NCI-H748 (cell line): ENCODE data around the gene GAREM2.
A peak's percentile ranks its signal among the peaks of the same experiment; 100 is the strongest.
"Not testable (repeated sequence)": the region's sequence is repeated elsewhere in the genome, so short reads cannot be mapped to it uniquely, and the experiment has no call there.

Source experiments
- DNase-seq: peaks from one replicate; lab custom pipeline; 2025; ENCODE audit not compliant: unreplicated experiment; lab: John Stamatoyannopoulos, UW

Gene GAREM2

GRCh38 chr2:26172871-26173775 lies at the start of gene GAREM2:
Gene GAREM2, plus strand, starts transcription at chr2:26173088. Its CDS starts 133 bp downstream, at chr2:26173221.
- peak; percentile 41 for DNase-seq

- no peak for DNase-seq
Observed at GRCh38 chr2:26123426-26123825, 49.5 kb upstream of the GAREM2 start.

DNA sequence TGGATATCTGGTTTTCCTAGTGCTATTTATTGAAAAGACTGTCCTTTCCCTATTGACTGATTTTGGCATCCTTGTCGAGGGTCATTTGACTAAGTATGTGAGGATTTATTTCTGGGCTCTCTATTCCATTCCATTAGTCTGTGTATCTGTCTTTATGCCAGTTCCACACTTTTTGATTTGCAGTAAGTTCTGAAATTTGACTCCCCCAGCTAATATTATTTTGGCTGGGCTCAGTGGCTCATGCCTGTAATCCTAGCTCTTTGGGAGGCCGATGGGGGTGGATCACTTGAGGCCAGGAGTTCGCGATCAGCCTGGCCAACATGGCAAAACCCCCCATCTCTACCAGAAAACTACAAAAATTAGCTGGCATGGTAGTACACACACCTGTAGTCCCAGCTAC lies 46.8 kb upstream of the GAREM2 start:
- no peak for DNase-seq

DNA sequence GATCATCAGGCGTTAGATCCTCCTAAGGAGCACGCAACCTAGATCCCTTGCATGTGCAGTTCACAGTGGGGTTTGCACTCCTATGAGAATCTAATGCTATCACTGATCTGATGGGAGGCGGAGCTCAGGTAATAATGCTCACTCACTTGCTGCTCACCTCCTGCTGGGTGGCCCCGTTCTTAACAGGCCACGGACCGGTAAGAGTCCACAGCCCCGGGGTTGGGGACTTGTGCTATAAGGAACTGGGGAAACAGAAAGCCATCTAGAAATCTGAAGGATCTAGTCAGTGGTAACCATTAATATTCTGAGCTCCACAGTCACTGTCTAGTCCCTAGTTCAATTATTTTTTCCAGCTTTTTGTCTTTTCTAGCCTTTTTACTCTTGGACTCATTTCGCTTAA lies 44.7 kb upstream of the GAREM2 start:
- DNase-seq = no peak

GRCh38 chr2:26130763-26131162 lies 42.1 kb upstream of the GAREM2 start:
- DNase-seq = no peak

- DNase-seq = no peak
Observed at GRCh38 chr2:26136451-26136850, 36.4 kb upstream of the GAREM2 start.

- DNase-seq = no peak
Observed at GRCh38 chr2:26139269-26140183, 33.4 kb upstream of the GAREM2 start.

- DNase-seq = no peak
Observed at GRCh38 chr2:26141145-26141769, 31.6 kb upstream of the GAREM2 start.

- no peak for DNase-seq
Observed at GRCh38 chr2:26144031-26144430, 28.9 kb upstream of the GAREM2 start.

DNA sequence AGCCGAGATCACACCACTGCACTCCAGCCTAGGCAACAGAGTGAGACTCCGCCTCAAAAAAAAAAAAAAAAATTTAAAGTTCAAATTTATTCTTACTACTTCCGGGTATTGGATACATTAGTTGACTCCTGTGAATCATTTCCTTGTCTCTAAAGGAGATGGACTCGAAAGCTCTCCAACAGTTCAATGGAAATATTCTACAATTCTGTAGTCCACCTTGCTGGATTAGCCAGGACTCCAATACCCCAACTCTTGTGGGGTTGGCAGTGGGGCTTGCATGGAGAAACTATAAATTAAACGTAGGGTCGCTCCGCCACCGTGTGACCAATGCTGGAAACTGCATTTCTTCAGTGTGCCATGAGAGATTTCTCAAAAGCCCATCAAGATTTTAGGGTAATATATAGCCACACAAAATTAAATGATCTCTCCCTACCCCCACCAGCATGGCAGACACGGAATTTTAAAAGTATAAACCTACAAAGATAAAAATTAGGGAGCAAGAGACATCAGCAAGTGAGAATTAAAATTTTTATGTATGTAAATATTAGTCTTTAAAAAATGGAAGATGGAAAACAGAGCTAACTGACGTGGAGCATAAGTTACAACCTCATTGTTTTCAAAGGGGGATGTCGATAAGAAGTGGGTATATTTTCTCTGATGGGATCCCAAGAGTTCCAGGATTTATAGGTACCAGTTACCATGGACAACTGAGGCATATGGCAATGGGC lies 27.8 kb upstream of the GAREM2 start:
- DNase-seq = peak; percentile 64

- DNase-seq = no peak
Observed at GRCh38 chr2:26148501-26148900, 24.4 kb upstream of the GAREM2 start.

DNA sequence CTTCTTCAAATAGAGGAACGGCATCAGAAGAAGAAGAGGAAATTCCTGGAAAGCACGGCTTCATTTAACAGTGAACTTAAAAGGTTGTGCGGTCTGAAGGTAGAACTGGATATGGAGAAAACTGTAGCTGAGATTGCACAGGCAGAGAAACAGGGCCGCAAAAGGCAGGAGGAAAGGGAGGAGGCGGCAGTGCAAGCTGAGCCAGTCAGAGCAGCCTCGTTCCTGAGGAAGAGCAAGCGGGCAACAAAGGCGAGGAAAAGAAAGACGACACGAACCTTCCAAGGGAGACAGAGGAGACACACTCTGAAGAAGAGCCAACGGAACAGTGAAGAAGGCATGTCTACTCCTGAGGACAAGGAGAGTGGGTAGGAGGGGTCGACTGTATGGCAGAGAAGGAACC lies 22.6 kb upstream of the GAREM2 start:
- DNase-seq = no peak

DNA sequence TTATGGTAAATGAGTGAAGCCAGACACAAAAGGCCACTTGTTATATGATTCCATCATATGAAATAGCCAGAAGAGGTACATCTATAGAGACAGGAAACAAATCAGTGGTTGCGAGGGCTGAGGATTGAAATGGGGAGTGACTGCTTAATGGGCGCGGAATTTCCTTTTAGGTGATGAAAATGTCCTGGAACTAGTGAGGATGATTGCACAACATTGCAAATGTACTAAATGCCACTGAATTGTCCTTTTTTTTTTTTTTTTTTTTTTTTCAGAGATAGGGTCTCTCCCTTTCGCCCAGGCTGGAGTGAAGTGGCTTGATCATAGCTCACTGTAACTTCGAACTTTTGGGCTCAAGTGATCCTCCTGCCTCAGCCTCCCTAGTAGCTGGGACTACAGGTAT lies 15.3 kb upstream of the GAREM2 start:
- no peak for DNase-seq

DNA sequence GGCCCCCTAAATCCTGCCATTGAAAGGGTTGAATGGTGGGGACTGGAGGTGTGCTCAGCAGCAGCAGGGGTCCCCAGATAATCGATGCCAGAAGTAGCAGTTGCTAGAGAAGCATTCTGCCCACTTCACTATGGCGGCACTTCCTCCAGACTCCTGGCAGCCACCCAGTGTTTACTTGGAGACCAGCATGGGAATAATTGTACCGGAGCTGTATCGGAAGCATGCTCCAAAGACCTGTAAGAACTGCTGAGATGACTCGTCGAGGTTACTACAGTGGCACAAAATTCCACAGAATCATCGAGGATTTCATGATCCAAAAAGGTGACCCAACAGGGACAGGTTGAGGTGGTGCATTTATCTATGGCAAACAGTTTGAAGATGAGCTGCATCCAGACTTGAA lies 11.0 kb upstream of the GAREM2 start:
- DNase-seq = no peak

GRCh38 chr2:26162963-26163362 lies 9.9 kb upstream of the GAREM2 start:
- no peak for DNase-seq

DNA sequence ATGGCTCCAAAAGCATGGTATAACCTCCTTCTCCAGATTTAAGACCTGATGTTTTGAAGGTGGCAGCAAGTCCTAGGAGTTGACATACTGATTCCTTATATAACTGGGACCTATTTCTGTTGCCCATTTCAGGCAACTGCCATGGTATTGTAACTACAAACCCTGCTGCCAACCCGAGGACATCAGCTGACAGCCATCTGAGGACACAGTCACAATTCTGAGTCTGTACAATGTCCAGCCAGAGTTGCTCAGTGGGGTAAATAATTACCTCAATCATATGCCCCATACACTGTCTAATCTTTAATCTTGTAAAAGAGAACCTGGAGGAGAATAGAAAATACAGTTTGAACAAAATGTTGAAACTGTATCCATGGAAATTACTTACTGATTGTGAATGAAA lies 8.7 kb upstream of the GAREM2 start:
- no peak for DNase-seq

DNA sequence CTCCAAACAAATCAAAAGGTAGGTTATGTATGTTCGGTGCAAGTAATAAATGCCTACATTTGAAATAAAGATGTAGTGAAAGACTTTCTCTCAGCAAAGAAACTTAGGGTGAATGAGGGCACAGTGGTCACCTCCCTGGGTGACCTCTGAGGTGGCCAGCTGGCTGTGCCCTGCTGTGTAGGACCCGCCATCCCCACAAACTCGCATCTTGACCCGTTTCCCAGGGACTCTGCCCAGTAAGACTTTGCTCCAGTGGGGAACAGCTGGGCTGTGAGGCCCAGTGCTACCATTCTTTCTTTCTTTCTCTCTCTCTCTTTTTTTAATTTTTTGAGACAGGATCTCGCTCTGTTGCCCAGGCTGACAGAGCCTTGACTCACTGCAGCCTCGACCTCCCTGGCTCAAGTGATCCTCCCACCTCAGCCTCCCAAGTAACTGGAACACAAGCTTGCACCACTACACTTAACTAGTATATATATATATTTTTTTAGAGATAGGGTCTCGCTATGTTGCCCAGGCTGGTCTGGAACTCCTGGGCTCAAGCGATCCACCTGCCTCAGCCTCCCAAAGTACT lies 8.2 kb upstream of the GAREM2 start:
- no peak for DNase-seq

DNA sequence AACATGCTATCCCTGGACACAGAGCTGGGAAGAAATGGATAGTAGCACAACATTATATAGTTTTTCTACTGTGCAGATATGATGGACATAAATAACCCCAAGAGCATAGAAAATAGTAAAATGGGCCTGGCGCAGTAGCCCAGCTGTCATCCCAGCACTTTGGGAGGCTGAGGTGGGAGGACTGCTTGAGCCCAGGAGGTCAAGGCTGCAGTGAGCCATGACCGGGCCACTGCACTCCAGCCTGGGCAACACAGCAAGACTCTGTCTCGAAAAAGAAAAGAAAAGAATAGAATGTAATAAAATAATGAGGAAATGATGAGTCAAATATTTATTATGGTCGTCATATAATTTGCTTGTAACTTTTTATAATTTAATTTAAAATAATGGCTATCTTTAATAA lies 7.5 kb upstream of the GAREM2 start:
- DNase-seq = no peak

DNA sequence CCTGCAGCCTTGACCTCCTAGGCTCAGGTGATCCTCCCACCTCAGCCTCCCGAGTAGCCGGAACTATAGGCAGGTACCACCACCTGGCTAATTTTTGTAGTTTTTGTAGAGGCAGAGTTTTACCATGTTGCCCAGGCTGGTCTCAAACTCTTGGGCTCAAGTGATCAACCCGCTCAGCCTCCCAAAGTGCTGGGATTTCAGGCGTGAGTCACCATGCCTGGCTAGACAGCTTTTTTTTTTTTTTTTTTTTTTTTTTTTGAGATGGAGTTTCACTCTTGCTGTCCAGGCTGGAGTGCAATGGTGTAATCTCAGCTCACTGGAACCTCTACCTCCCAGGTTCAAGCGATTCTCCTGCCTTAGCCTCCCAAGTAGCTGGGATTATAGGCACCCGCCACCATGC lies 6.3 kb upstream of the GAREM2 start:
- not testable (repeated sequence) for DNase-seq

GRCh38 chr2:26168785-26169184 lies 4.1 kb upstream of the GAREM2 start:
- no peak for DNase-seq
